GM21529 (cell line): Measurements from ENCODE around the gene GAB2.

Experiments used
- ATAC-seq: cut with Tn5 transposase; IDR thresholded peaks from one replicate; pipeline ENCODE4 v1.9.1; 2021; ENCODE audit not compliant: unreplicated experiment

The GAB2 gene

DNA sequence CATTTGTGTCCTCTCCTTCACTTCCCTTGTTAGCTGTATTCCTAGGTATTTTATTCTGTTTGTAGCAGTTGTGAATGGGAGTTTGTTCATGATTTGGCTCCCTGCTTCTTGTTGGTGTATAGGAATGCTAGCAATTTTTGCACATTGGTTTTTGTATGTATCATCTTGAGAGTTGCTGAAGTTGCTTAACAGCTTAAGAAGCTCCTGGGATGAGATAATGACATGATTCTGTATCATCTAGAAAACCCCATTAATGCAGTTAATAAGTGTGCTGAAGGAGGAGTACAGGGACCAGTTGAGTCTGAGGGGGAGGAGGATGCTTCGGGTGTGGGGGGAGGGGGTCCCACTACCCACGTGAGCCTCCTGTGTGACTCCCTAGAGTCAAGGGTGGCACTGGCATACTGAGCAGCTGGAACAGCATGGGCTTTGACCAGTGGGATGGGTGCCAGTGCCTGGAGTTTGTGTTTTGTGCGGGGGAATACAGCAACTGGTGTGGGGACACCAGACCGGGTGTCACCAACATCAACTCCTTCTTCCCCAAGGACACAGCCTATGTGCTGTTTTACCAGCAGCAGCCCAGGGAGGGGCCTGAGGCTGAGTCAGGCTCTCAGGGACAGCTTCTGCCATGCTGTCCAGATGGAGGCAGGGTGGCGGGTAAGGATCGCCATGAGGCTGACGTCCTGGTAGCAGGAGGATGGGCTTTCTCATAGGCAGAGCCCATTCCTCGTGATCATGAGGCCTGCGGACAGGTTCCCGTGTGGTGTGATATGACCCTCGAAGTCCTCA is 204.8 kb downstream of the GAB2 start:
- no peak for ATAC-seq

DNA sequence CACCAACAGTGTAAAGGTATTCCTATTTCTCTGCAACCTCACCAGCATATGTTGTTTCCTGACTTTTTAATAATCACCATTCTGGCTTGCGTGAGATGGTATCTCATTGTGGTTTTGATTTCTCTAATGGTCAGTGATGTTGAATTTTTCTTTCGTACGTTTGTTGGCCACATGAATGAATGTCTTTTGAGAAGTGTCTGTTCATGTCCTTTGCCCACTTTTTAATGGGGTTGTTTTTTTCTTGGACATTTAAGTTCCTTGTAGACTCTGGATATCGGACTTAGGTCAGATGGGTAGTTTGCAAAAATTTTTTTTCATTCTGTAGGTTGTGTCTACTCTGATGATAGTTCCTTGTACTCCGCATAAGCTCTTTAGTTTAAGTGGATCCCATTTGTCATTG is 206.1 kb downstream of the GAB2 start:
- ATAC-seq: no peak

DNA sequence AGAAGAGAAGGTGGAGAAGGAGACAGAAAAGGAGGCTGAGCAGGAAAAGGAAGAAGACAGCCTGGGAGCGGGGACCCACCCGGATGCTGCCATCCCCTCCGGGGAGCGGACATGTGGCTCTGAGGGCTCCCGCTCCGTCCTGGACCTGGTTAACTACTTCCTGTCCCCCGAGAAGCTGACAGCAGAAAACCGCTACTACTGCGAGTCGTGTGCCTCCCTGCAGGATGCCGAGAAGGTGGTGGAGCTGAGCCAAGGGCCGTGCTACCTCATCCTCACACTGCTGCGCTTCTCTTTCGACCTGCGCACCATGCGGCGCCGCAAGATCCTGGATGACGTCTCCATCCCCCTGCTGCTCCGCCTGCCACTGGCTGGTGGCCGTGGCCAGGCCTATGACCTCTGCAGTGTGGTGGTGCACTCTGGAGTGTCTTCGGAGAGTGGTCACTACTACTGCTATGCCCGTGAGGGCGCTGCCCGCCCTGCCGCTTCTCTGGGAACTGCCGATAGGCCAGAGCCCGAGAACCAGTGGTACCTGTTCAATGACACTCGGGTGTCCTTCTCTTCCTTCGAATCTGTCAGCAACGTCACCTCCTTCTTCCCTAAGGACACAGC is 207.5 kb downstream of the GAB2 start:
- no peak for ATAC-seq

DNA sequence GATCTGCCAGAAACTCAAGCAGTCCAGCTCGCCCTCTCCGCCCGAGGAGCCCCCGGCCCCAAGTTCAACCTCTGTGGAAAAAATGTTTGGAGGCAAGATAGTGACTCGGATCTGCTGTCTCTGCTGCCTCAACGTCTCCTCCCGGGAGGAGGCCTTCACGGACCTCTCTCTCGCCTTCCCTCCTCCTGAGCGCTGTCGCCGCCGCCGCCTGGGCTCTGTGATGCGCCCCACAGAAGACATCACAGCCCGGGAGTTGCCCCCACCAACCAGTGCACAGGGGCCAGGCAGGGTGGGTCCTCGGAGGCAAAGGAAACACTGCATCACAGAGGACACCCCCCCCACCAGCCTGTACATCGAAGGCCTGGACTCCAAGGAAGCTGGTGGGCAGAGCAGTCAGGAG is 208.1 kb downstream of the GAB2 start:
- ATAC-seq: no peak

- no peak for ATAC-seq
Observed at GRCh38 chr11:78208257-78209165, 209.1 kb downstream of the GAB2 start.

- no peak for ATAC-seq
Observed at GRCh38 chr11:78207532-78208256, 209.9 kb downstream of the GAB2 start.

DNA sequence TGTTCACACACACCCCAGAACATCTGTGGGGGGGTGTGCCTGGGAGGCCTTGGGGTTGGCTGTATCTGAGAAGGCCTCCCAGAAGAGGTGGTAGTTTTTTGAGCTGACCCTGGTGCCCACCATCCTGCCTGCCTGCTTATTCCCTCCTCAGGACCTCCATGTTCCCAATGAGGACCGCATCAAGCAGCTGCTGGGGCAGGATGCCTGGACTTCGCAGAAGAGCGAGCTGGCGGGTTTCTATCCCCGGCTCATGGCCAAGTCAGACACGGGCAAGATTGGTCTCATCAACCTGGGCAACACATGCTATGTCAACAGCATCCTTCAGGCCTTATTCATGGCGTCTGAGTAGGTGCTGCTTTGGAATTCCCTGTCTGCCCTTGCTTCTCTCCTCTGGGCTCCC is 211.9 kb downstream of the GAB2 start:
- ATAC-seq: no peak

GRCh38 chr11:78205256-78205655 is 212.4 kb downstream of the GAB2 start:
- ATAC-seq: no peak

DNA sequence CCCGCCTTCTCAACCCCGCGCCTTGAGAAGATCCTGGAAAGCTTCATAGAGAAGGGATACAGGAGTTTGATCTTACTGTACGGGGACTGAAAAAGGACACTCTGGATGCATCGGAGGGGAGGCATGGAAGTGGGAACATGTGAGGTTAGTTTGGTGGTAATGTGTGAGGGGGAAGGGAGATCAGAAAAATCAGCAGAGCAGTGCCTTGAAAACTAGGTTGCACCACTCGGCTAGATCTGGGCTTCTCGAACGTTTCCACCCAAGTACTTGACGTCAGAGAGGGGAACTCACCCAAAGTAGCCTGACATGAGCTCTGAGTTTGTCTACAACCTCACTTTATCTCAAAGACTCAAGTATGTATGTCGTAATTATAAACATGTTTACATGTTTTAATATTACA is 214.4 kb downstream of the GAB2 start:
- no peak for ATAC-seq

DNA sequence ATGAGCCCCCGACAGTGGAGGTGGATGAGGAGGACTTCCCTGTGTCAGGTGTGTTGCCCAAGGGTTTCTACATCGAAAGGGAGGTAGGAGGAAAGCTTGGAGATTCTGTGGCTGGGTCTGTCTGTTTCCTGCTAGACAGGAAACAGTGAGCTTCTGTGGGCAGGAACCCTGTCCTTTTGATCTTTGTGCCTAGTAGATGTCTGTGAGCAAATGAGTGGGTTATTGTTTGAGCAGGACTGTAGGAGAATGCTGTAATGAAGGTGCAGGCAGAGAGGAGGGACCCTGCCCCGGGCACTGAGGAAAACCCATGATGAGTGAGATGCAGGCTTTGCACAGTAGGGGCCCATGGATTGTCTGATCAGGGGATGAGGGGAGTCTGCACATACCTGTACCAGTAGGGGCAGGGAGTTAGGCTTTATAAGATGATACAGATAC is 214.9 kb downstream of the GAB2 start:
- ATAC-seq: no peak

DNA sequence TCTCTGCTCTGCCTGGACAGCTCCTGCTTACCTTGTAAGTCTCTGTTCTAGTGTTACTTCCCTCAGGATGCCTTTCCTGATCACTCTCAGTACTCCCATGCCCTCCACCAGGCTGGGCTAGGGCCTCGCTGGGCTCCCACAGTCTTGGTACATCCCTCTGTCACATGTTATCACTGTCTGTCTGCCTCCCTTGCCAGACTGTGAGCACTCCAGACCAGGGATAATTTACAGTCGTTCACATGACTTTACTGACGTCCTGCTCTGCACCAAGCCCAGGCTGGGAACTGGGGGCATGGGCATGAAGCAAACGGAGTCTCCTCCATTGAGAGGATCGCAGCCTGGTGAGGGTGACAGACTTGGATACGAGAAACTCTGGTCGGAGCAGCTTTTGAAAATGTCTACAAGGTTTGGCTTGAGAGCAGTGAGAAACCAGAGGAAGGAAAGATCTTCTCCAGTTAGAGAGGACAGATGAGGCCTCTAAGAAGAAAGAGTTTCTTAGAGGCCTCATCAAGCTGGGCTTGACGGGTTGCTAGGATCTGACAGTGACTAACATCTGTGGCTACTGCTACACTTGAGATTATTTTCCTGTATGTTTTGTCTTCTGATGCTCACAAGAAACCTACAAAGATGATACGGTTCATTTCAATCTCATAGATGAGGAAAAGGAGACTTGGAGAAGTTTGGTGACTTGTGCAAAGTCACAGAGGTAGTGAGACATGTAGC is 216.4 kb downstream of the GAB2 start:
- ATAC-seq: no peak

DNA sequence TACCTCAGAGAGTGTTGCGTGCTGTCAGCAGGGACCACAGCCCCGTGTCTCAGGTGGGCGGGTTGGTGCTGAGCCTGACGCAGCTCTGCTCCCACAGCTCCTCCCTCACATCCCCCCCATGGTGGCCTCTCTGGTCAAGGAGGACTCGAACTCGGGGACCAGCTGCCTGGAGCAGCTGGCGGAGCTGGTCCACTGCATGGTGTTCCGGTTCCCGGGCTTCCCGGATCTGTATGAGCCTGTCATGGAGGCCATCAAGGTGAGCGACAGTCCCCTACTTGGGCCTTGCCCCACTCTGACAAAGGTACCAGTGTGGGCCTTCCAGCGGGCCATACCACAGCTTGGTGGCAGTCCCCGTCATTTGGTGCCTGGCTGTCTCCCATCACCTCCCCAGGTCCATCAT is 217.1 kb downstream of the GAB2 start:
- no peak for ATAC-seq

- no peak for ATAC-seq
Observed at GRCh38 chr11:78200061-78200460, 217.6 kb downstream of the GAB2 start.

- ATAC-seq: no peak
Observed at GRCh38 chr11:78199653-78200015, 218.0 kb downstream of the GAB2 start.

GRCh38 chr11:78199015-78199652 is 218.5 kb downstream of the GAB2 start:
- ATAC-seq: no peak

- no peak for ATAC-seq
Observed at GRCh38 chr11:78197816-78198215, 219.8 kb downstream of the GAB2 start.

DNA sequence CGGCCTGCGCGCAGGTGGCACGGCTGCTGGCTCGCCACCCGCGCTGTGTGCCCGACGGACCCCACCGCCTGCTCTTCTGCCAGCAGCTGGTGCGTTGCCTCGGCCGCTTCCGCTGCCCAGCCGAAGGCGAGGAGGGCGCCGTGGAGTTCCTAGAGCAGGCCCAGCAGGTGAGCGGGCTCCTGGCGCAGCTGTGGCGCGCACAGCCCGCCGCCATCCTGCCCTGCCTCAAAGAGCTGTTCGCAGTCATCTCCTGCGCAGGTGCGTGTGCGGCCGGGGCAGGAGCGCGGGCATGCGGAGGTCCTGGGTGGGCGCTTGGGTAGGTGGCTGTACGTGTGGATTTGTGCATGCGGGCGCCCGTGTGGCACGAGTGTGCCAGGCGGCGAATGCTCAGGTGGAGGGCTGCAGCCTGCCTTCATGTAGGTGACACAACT is 220.9 kb downstream of the GAB2 start:
- ATAC-seq: no peak

GRCh38 chr11:78195917-78196560 is 221.6 kb downstream of the GAB2 start:
- no peak for ATAC-seq

- ATAC-seq: no peak
Observed at GRCh38 chr11:78194490-78194889, 223.1 kb downstream of the GAB2 start.
